ENCODE measurements around the gene PCSK4. TPM values are rescaled to one million over a fixed set of nuclear protein-coding genes. Genes with fewer than 3 reads are reported as not detected.

Gene PCSK4
- total and polyA plus RNA-seq, 9 of the 15 experiments (the other 6 are each of a cell fraction or from before 2014, with no cell fraction given) = 0.01 to 9.1 (median 2.1) TPM; not detected in 1

GRCh38 chr19:1510807-1511206 lies 20.7 kb upstream of the PCSK4 start:
- in situ Hi-C loops (cut with MboI) (no loop called here), intact Hi-C loops (cut with micrococcal nuclease) (loop anchor here (5.0 kb wide), 1 partner anchor 54 kb away; no protein-coding TSS in a partner anchor)
- H3K27me3 ChIP-seq (ENCODE audit: control insufficient read depth in 2 of 2, insufficient read depth in 2 of 2, low read length in 2 of 2) = no peaks in the 10 kb centered on the region
- no peak overlapping the region for H3K4me3 ChIP-seq
- H3K4me2 ChIP-seq (ENCODE audit: insufficient read depth, low read length) = no peak overlapping the region
- DNase-seq (ENCODE audit: extremely low read depth in 1 of 4, low spot score in 3 of 4) = no peak
- peak; percentile 34 to 37; a peak in 3 of 4 replicates for TF ChIP-seq KDM1A (IDR thresholded peaks at IDR 0.05)
- TF ChIP-seq, protein P1, sequence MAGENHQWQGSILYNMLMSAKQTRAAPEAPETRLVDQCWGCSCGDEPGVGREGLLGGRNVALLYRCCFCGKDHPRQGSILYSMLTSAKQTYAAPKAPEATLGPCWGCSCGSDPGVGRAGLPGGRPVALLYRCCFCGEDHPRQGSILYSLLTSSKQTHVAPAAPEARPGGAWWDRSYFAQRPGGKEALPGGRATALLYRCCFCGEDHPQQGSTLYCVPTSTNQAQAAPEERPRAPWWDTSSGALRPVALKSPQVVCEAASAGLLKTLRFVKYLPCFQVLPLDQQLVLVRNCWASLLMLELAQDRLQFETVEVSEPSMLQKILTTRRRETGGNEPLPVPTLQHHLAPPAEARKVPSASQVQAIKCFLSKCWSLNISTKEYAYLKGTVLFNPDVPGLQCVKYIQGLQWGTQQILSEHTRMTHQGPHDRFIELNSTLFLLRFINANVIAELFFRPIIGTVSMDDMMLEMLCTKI (IDR thresholded peaks at IDR 0.05; ENCODE audit: partially characterized antibody) = no peak
- TF ChIP-seq ZFP36 (IDR thresholded peaks at IDR 0.05; ENCODE audit: low read depth, low read length, partially characterized antibody) = peak; percentile 45
- TF ChIP-seq IRF2 (CRISPR knock-in tag; IDR thresholded peaks at IDR 0.05) = no peak
- TF ChIP-seq ZNF124 (CRISPR knock-in tag; IDR thresholded peaks at IDR 0.05) = no peak
- no peak for TF ChIP-seq ZKSCAN8 (CRISPR knock-in tag; IDR thresholded peaks at IDR 0.05)
- TF ChIP-seq BCOR (IDR thresholded peaks at IDR 0.05) = peak; percentile 81
- no peak for TF ChIP-seq ZNF639 (CRISPR knock-in tag; conservative IDR thresholded peaks at IDR 0.05 in 1 of 2, IDR thresholded peaks at IDR 0.05 in 1 of 2)
- peak; percentile 76 for TF ChIP-seq RBM25 (IDR thresholded peaks at IDR 0.05; ENCODE audit: low read depth, low read length, severe bottlenecking)
- CTCF ChIA-PET (ENCODE audit: low intra/inter-chr PET ratio) = no interaction called here
- H3K9ac ChIP-seq (ENCODE audit: insufficient read depth in 1 of 2, low read depth in 2 of 2, low read length in 2 of 2) = peak overlapping the region in 1 of 2 experiments; percentile 61; a peak in 1 of 4 replicates
- no peak for ATAC-seq
- no peaks in the 10 kb centered on the region for H4K20me1 ChIP-seq (replicated peaks; ENCODE audit: control insufficient read depth, insufficient read depth, low read length)
- no peak overlapping the region for H2AFZ ChIP-seq (ENCODE audit: low read depth, low read length)
- H3K27ac ChIP-seq (ENCODE audit: extremely low read depth, low read depth, low read length) = no peak overlapping the region
- H3K36me3 ChIP-seq (ENCODE audit: control insufficient read depth, insufficient read depth, low read length) = peaks cover 8% of the 10 kb centered on the region; the same call in 2 of the 3 replicates
- no peak for FAIRE-seq
- peaks cover 12 to 68% of the 10 kb centered on the region in 2 experiments for H3K4me1 ChIP-seq (replicated peaks in 1 of 2; ENCODE audit: control insufficient read depth in 2 of 2, insufficient read depth in 2 of 2, low read length in 2 of 2)
- WGBS (ENCODE audit: insufficient coverage, low coverage, missing lambda C conversion rate) = 75% methylated on average over 6 of the region's 9 CpGs
- no peaks in the 10 kb centered on the region for H3K9me3 ChIP-seq (replicated peaks; ENCODE audit: control insufficient read depth, insufficient read depth, low read depth, low read length)
- no TSS peak for BruUV-seq (replicated peaks)
- H3K79me2 ChIP-seq (ENCODE audit: control insufficient read depth, insufficient read depth, low read length) = peaks cover 11% of the 10 kb centered on the region; the same call in 2 of the 3 replicates
- POLR2A ChIA-PET = no interaction called here
- no peaks in the 10 kb centered on the region for H3K9me1 ChIP-seq (ENCODE audit: control insufficient read depth, insufficient read depth, low read length)
